GM18526 (cell line): ENCODE results near the gene FKBP5.

Source experiments
- POLR2A ChIP-seq: IDR thresholded peaks from 3 replicates; pipeline ENCODE4 v1.6.1; 2011; ENCODE audit not compliant: insufficient read length; ENCODE audit errors: extremely low read depth

Gene FKBP5

GRCh38 chr6:35662999-35663398 is 25.7 kb downstream of the FKBP5 start:
- TF ChIP-seq POLR2A: no peak

GRCh38 chr6:35654883-35655282 is 33.8 kb downstream of the FKBP5 start:
- no peak for TF ChIP-seq POLR2A

- TF ChIP-seq POLR2A: no peak
Observed at GRCh38 chr6:35651244-35651643, 37.5 kb downstream of the FKBP5 start.

DNA sequence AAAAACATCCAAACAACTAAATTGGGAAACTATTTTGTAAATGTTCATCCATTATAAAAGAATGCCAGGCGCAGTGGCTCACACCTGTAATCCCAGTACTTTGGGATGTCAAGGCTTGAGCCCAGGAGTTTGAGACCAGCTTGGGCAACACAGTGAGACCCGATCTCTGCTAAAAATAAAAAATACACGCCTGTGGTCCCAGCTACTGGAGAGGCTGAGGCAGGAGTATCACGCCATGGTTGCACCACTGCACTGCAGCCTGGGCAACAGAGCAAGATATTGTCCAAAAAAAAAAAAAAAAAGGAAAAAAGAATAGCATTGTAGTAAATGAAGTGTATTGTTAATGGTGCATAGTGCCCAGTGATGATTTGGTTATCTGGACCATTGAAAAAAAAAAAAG is 38.7 kb downstream of the FKBP5 start:
- TF ChIP-seq POLR2A: no peak

DNA sequence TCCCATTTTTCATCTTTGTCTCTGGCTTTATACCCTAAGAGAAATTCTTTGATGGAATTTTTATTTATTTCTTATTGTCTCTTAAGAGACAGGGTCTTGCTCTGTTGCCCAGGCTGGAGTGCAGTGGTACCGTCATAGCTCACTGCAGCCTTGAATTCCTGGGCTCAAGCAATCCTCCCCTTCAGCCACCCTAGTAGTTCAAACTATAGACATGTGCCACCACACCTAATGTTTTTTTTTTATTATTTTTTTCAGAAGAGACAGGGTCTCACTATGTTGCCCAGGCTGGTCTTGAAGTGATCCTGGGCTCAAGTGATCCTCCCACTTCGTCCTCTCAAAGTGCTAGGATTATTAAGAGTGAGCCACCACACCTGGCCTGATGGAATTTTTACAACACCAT is 40.5 kb downstream of the FKBP5 start:
- TF ChIP-seq POLR2A: no peak

GRCh38 chr6:35647400-35647799 is 41.3 kb downstream of the FKBP5 start:
- no peak for TF ChIP-seq POLR2A

DNA sequence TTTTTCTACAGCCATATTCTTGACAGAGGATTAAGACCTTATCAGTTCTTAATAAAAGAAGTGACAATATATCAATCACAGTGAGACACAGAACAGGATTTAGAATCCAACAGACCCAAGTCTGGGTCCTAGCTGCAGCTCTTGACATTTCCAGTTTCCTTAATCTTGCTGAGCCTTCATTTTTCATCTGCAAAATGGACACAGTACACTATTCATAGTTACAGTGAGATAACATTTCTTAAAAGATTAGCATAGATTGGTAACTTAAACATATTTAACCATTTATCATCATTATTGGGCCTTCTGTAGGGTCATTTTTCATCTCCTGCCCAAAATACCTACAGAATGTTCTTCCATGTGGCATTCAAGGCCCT is 45.6 kb downstream of the FKBP5 start:
- TF ChIP-seq POLR2A: no peak

DNA sequence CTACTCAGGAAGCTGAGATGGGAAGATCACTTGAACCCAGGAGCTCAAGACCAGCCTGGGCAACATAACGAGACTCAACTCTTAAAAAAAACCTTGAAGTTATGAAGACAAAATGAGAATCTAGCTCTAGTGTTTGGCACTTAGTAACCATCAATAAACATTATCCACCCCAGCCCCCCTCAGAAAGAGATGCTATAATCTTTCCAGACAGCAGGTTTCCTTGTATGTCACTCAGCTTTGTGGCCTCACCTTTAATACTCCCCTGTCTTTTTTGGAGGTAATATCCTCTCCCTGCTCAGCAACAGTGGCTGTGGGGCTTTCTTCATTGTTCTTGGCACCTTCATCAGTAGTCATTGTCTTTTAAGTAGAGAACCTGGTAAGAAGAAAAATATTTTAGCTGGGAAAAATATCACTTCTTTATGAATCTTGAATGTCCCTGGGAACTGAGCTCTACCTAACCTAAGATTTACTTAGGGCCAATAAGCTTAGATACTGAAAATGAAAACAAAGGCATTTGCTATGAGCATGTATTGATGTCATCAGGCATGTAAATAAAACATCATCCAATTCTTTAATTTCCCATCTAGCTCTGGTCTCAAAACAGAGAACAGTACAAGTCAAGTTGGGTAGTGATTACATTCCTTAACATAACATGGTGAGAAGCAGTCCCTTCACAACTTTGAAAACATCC is 46.1 kb downstream of the FKBP5 start:
- no peak for TF ChIP-seq POLR2A

DNA sequence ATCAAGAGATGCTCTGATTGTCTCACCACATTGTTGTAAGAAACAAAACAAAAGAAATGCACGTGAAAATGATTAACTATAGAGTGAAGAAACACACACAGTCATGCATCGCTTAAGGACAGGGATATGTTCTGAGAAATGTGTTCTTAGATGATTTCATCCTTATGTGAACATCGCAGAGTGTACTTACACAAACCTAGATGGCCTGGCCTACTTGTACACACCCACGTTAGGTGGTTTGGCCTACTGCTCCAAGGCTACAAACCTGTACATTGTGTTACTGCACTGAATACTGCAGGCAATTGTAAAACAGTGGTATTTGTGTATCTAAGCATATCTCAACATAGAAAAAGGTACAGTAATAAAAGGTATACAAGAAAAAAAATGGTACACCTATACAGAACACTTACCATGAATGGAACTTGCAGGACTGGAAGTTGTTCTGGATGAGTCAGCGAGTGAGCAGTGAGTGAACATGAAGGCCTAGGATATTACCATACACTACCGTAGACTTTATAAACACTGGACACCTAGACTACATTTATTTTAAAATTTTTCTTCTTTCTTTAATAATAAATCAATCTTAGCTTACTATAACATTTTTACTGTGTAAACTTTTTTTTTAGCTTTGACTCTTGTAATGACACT is 48.6 kb downstream of the FKBP5 start:
- TF ChIP-seq POLR2A: no peak

DNA sequence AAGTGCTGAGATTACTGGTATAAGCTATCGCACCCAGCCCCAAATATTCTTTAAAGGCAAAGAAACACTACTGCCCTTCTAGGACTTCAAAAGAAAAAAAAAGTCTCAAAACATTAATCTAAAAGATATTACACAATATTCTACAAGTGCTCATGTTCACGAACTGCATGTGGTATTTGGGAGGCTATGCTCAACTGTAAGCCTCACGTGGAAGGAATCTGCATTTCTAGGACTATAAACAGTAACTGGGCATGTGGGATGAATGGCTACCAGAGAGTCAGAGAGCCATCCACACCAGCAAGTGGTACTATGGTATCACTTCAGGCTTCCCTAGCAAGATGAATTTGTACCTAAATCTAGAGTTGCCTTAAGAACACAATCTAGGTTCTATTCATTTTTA is 50.0 kb downstream of the FKBP5 start:
- TF ChIP-seq POLR2A: no peak

GRCh38 chr6:35637911-35638310 is 50.8 kb downstream of the FKBP5 start:
- TF ChIP-seq POLR2A: no peak

- TF ChIP-seq POLR2A: no peak
Observed at GRCh38 chr6:35635601-35636597, 52.8 kb downstream of the FKBP5 start.

- TF ChIP-seq POLR2A: no peak
Observed at GRCh38 chr6:35634316-35634715, 54.4 kb downstream of the FKBP5 start.

GRCh38 chr6:35633579-35634089 is 55.1 kb downstream of the FKBP5 start:
- no peak for TF ChIP-seq POLR2A

- no peak for TF ChIP-seq POLR2A
Observed at GRCh38 chr6:35629876-35630378, 58.8 kb downstream of the FKBP5 start.
